BLaER1 treated with 17β-estradiol and CSF1 and Interleukin-3, amounts not matched to agents 10 nM and 100 nM (cell line): ENCODE results near the gene MYZAP.

Experiments
- H3K27ac ChIP-seq, 11 experiments: shearing (Covaris generic); formaldehyde crosslinking; 2 replicates each; pipeline ENCODE4 v1.8.1; 2022
- H3K27me3 ChIP-seq, 11 experiments: shearing (Covaris generic); formaldehyde crosslinking; 2 replicates each; pipeline ENCODE4 v1.8.1; 2022
- H3K36me3 ChIP-seq, 11 experiments: shearing (Covaris generic); formaldehyde crosslinking; 2 replicates each; pipeline ENCODE4 v1.8.1; 2022
- H3K4me1 ChIP-seq, 10 experiments: shearing (Covaris generic); formaldehyde crosslinking; 2 replicates each; pipeline ENCODE4 v1.8.1; 2022
- H3K4me2 ChIP-seq, 11 experiments: shearing (Covaris generic); formaldehyde crosslinking; 2 replicates each; pipeline ENCODE4 v1.8.1; 2022
- H3K4me3 ChIP-seq, 10 experiments: shearing (Covaris generic); formaldehyde crosslinking; 2 replicates each; pipeline ENCODE4 v1.8.1; 2022
- H3K9ac ChIP-seq, 11 experiments: shearing (Covaris generic); formaldehyde crosslinking; 2 replicates each; pipeline ENCODE4 v1.8.1; 2022
- H3K9me3 ChIP-seq, 11 experiments: shearing (Covaris generic); formaldehyde crosslinking; replicated peaks in 1 of 11; 2 replicates each; pipeline ENCODE4 v1.8.1; 2022
- H4K20me1 ChIP-seq, 11 experiments: shearing (Covaris generic); formaldehyde crosslinking; 2 replicates each; pipeline ENCODE4 v1.8.1; 2022
- Cebpa-rat ChIP-seq, 11 experiments: shearing (Covaris generic); IDR thresholded peaks; 2 replicates each; pipeline ENCODE4 v1.8.1; 2022

Gene MYZAP

GRCh38 chr15:57685306-57686095 is 93.8 kb downstream of the MYZAP start:
- Histone ChIP-seq H3K27ac (no peak overlapping the region), H3K4me2 (no peak overlapping the region), H3K27me3 (no peaks in the 10 kb centered on the region), H3K9me3 (no peaks in the 10 kb centered on the region), H3K9ac (no peak overlapping the region), H3K36me3 (no peaks in the 10 kb centered on the region), H4K20me1 (no peaks in the 10 kb centered on the region), H3K4me1 (no peaks in the 10 kb centered on the region), H3K4me3 (no peak overlapping the region)
- TF ChIP-seq Cebpa-rat (IDR thresholded peaks at IDR 0.05) = no peak

GRCh38 chr15:57686657-57687056 is 95.0 kb downstream of the MYZAP start:
- Histone ChIP-seq H3K9ac (no peak overlapping the region), H3K4me1 (no peaks in the 10 kb centered on the region), H4K20me1 (no peaks in the 10 kb centered on the region), H3K4me2 (no peak overlapping the region), H3K4me3 (no peak overlapping the region), H3K27ac (no peak overlapping the region), H3K9me3 (no peaks in the 10 kb centered on the region), H3K27me3 (no peaks in the 10 kb centered on the region), H3K36me3 (no peaks in the 10 kb centered on the region)
- no peak for TF ChIP-seq Cebpa-rat (IDR thresholded peaks at IDR 0.05)

GRCh38 chr15:57690341-57690966 is 98.8 kb downstream of the MYZAP start:
- Histone ChIP-seq H4K20me1 (no peaks in the 10 kb centered on the region), H3K4me3 (no peak overlapping the region), H3K4me2 (no peak overlapping the region), H3K9me3 (no peaks in the 10 kb centered on the region), H3K4me1 (no peaks in the 10 kb centered on the region), H3K27me3 (no peaks in the 10 kb centered on the region), H3K27ac (no peak overlapping the region), H3K9ac (no peak overlapping the region), H3K36me3 (no peaks in the 10 kb centered on the region)
- no peak for TF ChIP-seq Cebpa-rat (IDR thresholded peaks at IDR 0.05)

GRCh38 chr15:57691082-57691481 is 99.4 kb downstream of the MYZAP start:
- Histone ChIP-seq H3K4me2 (no peak overlapping the region), H4K20me1 (no peaks in the 10 kb centered on the region), H3K4me1 (no peaks in the 10 kb centered on the region), H3K27ac (no peak overlapping the region), H3K9me3 (no peaks in the 10 kb centered on the region), H3K9ac (no peak overlapping the region), H3K36me3 (no peaks in the 10 kb centered on the region), H3K4me3 (no peak overlapping the region), H3K27me3 (no peaks in the 10 kb centered on the region)
- TF ChIP-seq Cebpa-rat (IDR thresholded peaks at IDR 0.05) = no peak

- no peak overlapping the region for H3K4me3 ChIP-seq
- no peaks in the 10 kb centered on the region for H4K20me1 ChIP-seq
- H3K9me3 ChIP-seq = no peaks in the 10 kb centered on the region
- no peak overlapping the region for H3K27ac ChIP-seq
- no peaks in the 10 kb centered on the region for H3K27me3 ChIP-seq
- H3K4me2 ChIP-seq = no peak overlapping the region
- H3K4me1 ChIP-seq = no peaks in the 10 kb centered on the region
- H3K36me3 ChIP-seq = no peaks in the 10 kb centered on the region
- TF ChIP-seq Cebpa-rat (IDR thresholded peaks at IDR 0.05) = no peak
- H3K9ac ChIP-seq = no peak overlapping the region
These were observed 101.0 kb downstream of the MYZAP start for GRCh38 chr15:57692709-57693108.

- H3K9me3 ChIP-seq = no peaks in the 10 kb centered on the region
- no peaks in the 10 kb centered on the region for H3K4me1 ChIP-seq
- H4K20me1 ChIP-seq = no peaks in the 10 kb centered on the region
- H3K4me2 ChIP-seq = no peak overlapping the region
- H3K27me3 ChIP-seq = no peaks in the 10 kb centered on the region
- no peak overlapping the region for H3K27ac ChIP-seq
- no peaks in the 10 kb centered on the region for H3K36me3 ChIP-seq
- TF ChIP-seq Cebpa-rat (IDR thresholded peaks at IDR 0.05) = no peak
- H3K4me3 ChIP-seq = no peak overlapping the region
- H3K9ac ChIP-seq = no peak overlapping the region
These were observed 102.6 kb downstream of the MYZAP start for GRCh38 chr15:57694279-57694678.

GRCh38 chr15:57696146-57696545 is 104.4 kb downstream of the MYZAP start:
- no peaks in the 10 kb centered on the region for H4K20me1 ChIP-seq
- H3K4me1 ChIP-seq = no peaks in the 10 kb centered on the region
- no peaks in the 10 kb centered on the region for H3K36me3 ChIP-seq
- TF ChIP-seq Cebpa-rat (IDR thresholded peaks at IDR 0.05) = no peak
- no peak overlapping the region for H3K4me2 ChIP-seq
- no peaks in the 10 kb centered on the region for H3K9me3 ChIP-seq
- H3K27ac ChIP-seq = no peak overlapping the region
- no peak overlapping the region for H3K4me3 ChIP-seq
- H3K9ac ChIP-seq = no peak overlapping the region
- no peaks in the 10 kb centered on the region for H3K27me3 ChIP-seq

GRCh38 chr15:57697588-57697987 is 105.9 kb downstream of the MYZAP start:
- H3K4me2 ChIP-seq = no peak overlapping the region
- H3K27me3 ChIP-seq = no peaks in the 10 kb centered on the region
- H3K27ac ChIP-seq = no peak overlapping the region
- TF ChIP-seq Cebpa-rat (IDR thresholded peaks at IDR 0.05) = no peak
- H3K4me3 ChIP-seq = no peak overlapping the region
- H3K9me3 ChIP-seq = no peaks in the 10 kb centered on the region
- H4K20me1 ChIP-seq = no peaks in the 10 kb centered on the region
- no peaks in the 10 kb centered on the region for H3K36me3 ChIP-seq
- no peaks in the 10 kb centered on the region for H3K4me1 ChIP-seq
- H3K9ac ChIP-seq = no peak overlapping the region

- Histone ChIP-seq H3K9ac (no peak overlapping the region), H3K4me3 (no peak overlapping the region), H3K27me3 (no peaks in the 10 kb centered on the region), H4K20me1 (no peaks in the 10 kb centered on the region), H3K4me2 (no peak overlapping the region), H3K9me3 (no peaks in the 10 kb centered on the region), H3K4me1 (no peaks in the 10 kb centered on the region; a peak in 1 of 20 replicates), H3K36me3 (no peaks in the 10 kb centered on the region), H3K27ac (no peak overlapping the region)
- TF ChIP-seq Cebpa-rat (IDR thresholded peaks at IDR 0.05) = no peak
These were observed 106.5 kb downstream of the MYZAP start for GRCh38 chr15:57698243-57698642.

- Histone ChIP-seq H3K27me3 (no peaks in the 10 kb centered on the region), H3K9me3 (no peaks in the 10 kb centered on the region), H3K4me1 (no peaks in the 10 kb centered on the region; a peak in 1 of 20 replicates), H3K36me3 (no peaks in the 10 kb centered on the region), H3K4me3 (no peak overlapping the region), H3K9ac (no peak overlapping the region), H4K20me1 (no peaks in the 10 kb centered on the region), H3K4me2 (no peak overlapping the region), H3K27ac (no peak overlapping the region)
- no peak for TF ChIP-seq Cebpa-rat (IDR thresholded peaks at IDR 0.05)
These were observed 107.3 kb downstream of the MYZAP start for GRCh38 chr15:57698991-57699390.
